ENCODE data around the gene GRAMD2B. TPM values are rescaled to one million over a fixed set of nuclear protein-coding genes. Genes with fewer than 3 reads are reported as not detected.

GRAMD2B gene
- total RNA-seq, 4 donors from 2014 or later, result 43.9 to 85.0 (median 52.3) TPM

DNA sequence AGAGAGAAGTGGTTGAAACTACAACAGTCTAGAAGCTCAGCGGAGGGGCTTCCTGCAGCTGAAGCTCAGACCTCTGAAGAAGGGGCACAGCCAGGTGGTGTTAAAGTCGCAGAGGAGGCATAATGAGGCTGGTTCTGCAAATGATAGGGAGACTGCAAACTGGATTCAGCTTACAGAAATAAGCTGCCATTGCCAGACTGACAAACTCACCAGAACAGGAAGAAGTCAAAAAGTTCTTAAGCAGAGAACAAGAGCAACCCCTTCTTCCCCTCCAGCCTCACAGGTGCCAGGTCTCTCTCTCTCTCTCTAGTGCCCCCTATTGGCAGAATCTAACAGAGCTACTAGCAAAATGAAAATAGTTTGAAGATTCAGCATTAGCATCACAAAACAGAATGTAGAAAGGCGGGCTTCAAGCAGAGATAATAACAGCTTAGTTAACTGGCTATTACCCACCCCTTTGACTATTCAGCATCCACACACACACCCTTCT, 76.7 kb downstream of the GRAMD2B start:
- no peaks in the 10 kb centered on the region for H3K9me3 ChIP-seq
- WGBS, result 97% methylated on average over 3 of the region's 3 CpGs
- no peak for DNase-seq (ENCODE audit: low spot score in 2 of 2)
- H3K4me3 ChIP-seq, result no peak overlapping the region
- H3K36me3 ChIP-seq, result no peaks in the 10 kb centered on the region
- peaks cover 12% of the 10 kb centered on the region for H3K4me1 ChIP-seq
- no peak overlapping the region for H3K27ac ChIP-seq
- TF ChIP-seq, protein P1, sequence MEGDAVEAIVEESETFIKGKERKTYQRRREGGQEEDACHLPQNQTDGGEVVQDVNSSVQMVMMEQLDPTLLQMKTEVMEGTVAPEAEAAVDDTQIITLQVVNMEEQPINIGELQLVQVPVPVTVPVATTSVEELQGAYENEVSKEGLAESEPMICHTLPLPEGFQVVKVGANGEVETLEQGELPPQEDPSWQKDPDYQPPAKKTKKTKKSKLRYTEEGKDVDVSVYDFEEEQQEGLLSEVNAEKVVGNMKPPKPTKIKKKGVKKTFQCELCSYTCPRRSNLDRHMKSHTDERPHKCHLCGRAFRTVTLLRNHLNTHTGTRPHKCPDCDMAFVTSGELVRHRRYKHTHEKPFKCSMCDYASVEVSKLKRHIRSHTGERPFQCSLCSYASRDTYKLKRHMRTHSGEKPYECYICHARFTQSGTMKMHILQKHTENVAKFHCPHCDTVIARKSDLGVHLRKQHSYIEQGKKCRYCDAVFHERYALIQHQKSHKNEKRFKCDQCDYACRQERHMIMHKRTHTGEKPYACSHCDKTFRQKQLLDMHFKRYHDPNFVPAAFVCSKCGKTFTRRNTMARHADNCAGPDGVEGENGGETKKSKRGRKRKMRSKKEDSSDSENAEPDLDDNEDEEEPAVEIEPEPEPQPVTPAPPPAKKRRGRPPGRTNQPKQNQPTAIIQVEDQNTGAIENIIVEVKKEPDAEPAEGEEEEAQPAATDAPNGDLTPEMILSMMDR (IDR thresholded peaks at IDR 0.05), result no peak
- TF ChIP-seq POLR2AphosphoS5 (IDR thresholded peaks at IDR 0.05) (no peak), EP300 (IDR thresholded peaks at IDR 0.05) (no peak), POLR2A (IDR thresholded peaks at IDR 0.05) (no peak)
- H3K27me3 ChIP-seq, result no peaks in the 10 kb centered on the region

DNA sequence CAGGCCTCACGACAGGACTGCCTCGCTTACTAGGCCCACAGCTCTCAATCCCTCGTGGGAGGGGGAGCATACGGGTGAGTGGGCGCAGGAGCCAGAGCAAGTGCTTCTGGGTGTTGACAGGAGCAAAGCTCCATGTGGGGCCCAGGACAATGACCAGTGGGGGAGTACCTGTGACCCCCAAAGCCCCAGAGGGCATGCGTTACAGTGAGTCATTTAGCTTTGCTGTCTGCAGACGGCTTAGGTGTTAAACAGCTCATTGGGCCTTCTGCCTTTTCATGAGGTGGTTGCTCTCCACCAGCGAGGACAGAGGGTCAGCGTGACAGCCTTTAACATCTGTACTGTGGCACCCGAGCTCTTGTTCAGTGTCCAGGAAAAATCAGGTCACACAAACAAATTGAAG, 78.2 kb downstream of the GRAMD2B start:
- Histone ChIP-seq H3K4me1 (peaks cover 15% of the 10 kb centered on the region), H3K4me3 (no peak overlapping the region), H3K27me3 (no peaks in the 10 kb centered on the region), H3K36me3 (no peaks in the 10 kb centered on the region), H3K27ac (no peak overlapping the region), H3K9me3 (no peaks in the 10 kb centered on the region)
- DNase-seq (ENCODE audit: low spot score in 2 of 2), result no peak
- TF ChIP-seq POLR2AphosphoS5 (IDR thresholded peaks at IDR 0.05) (no peak), POLR2A (IDR thresholded peaks at IDR 0.05) (no peak), EP300 (IDR thresholded peaks at IDR 0.05) (no peak)
- TF ChIP-seq, protein P1 (IDR thresholded peaks at IDR 0.05), result no peak
- 95% methylated on average over 10 of the region's 10 CpGs for WGBS

DNA sequence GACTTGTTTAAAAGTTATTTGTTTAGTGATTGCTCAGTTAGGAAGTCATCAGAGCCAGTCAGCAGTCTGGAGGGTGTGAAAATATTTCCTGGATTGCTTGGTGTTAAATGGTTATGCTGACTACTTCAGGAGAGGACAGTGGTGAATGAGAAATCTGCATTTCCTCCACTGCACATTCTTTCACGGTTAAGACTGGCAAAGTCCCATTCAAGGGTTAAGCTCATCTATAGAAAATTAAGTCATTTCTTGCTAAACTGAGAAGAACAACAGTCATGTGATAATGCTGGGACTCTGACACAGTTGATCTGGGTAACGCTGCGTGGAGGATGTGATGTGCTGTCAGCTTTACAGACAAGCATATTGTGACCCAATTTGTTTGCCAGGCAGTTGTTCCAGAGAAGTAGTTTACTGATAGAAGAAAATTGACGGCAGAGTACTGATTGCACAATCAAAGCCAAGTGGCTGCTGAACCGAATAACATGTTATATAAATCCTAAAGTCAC, 80.4 kb downstream of the GRAMD2B start:
- no peaks in the 10 kb centered on the region for H3K9me3 ChIP-seq
- no peaks in the 10 kb centered on the region for H3K27me3 ChIP-seq
- peaks cover 26% of the 10 kb centered on the region for H3K4me1 ChIP-seq
- DNase-seq (ENCODE audit: low spot score in 2 of 2), result no peak
- no peak overlapping the region for H3K4me3 ChIP-seq
- H3K36me3 ChIP-seq, result no peaks in the 10 kb centered on the region
- H3K27ac ChIP-seq, result peak overlapping the region; percentile 75
- TF ChIP-seq POLR2AphosphoS5 (IDR thresholded peaks at IDR 0.05) (peak in 1 of 3 donors; percentile 86), EP300 (IDR thresholded peaks at IDR 0.05) (no peak)
- TF ChIP-seq, protein P1 (IDR thresholded peaks at IDR 0.05), result no peak
- 11% methylated on average over 5 of the region's 5 CpGs for WGBS

DNA sequence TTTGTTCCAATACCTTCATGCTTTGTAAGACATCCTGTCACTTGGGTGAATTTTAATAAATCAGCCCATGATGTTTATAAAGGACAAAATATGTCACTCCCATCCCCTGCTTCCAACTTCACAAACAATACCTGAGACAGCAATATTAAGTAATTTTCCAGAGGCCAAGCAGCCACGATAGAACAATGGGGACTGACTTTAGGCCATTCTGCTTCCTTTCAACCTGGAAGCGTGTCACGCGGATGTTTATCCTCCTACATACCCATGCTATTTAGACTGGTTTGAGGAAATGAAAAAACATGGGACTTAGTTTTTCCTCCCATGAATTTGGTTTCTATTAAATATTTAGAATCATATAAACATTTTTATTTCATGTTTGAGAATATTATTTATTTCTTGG, 82.9 kb downstream of the GRAMD2B start:
- Histone ChIP-seq H3K27ac (no peak overlapping the region), H3K9me3 (no peaks in the 10 kb centered on the region), H3K4me3 (no peak overlapping the region), H3K36me3 (no peaks in the 10 kb centered on the region), H3K4me1 (peaks cover 39% of the 10 kb centered on the region), H3K27me3 (no peaks in the 10 kb centered on the region)
- WGBS, result 91% methylated on average over 4 of the region's 4 CpGs
- TF ChIP-seq, protein P1 (IDR thresholded peaks at IDR 0.05), result no peak
- TF ChIP-seq POLR2AphosphoS5 (IDR thresholded peaks at IDR 0.05), result no peak
- TF ChIP-seq POLR2A (IDR thresholded peaks at IDR 0.05), result no peak
- TF ChIP-seq EP300 (IDR thresholded peaks at IDR 0.05), result no peak
- no peak for DNase-seq (ENCODE audit: low spot score in 2 of 2)

DNA sequence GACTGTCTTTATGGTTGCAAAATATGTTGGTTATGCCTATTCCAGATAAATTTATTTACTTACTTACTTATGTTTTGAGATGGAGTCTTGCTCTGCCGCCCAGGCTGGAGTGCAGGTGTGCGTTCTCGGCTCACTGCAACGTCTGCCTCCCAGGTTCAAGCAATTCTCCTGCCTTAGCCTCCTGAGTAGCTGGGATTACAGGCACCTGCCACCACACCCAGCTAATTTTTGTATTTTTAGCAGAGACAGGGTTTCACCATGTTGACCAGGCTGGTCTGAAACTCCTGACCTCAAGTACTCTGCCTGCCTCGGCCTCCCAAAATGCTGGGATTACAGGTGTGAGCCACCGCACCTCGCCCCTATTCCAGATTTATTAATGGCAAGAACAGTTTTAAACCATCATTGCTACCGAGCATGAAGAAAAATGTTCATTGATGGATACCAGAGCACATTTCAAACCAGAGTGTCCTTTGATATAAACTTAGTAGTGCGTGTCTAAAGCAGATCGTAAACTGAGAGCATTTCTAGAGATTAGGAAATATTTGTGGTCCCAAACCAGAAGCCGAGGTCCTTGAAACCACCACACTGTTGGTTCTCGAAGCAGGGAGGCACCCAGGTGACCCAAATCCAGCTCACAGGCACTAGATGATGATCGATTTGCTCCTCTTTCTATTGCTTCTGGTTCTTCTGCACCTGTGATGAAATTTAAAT, 85.2 kb downstream of the GRAMD2B start:
- H3K9me3 ChIP-seq, result no peaks in the 10 kb centered on the region
- peak overlapping the region; percentile 90 for H3K27ac ChIP-seq
- TF ChIP-seq EP300 (IDR thresholded peaks at IDR 0.05) (no peak), POLR2A (IDR thresholded peaks at IDR 0.05) (no peak), POLR2AphosphoS5 (IDR thresholded peaks at IDR 0.05) (no peak)
- TF ChIP-seq, protein P1 (IDR thresholded peaks at IDR 0.05), result no peak
- peak overlapping the region; percentile 21 for H3K4me3 ChIP-seq
- H3K36me3 ChIP-seq, result no peaks in the 10 kb centered on the region
- peaks cover 36% of the 10 kb centered on the region for H3K4me1 ChIP-seq
- WGBS, result 90% methylated on average over 13 of the region's 13 CpGs
- no peak for DNase-seq (ENCODE audit: low spot score in 2 of 2)
- no peaks in the 10 kb centered on the region for H3K27me3 ChIP-seq

Data from suprapubic skin (tissue), 4 donors.